Measurements from ENCODE around the gene SPPL2B.
"Not testable (repeated sequence)": the region's sequence is repeated elsewhere in the genome, so short reads cannot be mapped to it uniquely, and the experiment has no call there.

The SPPL2B gene, protein sequence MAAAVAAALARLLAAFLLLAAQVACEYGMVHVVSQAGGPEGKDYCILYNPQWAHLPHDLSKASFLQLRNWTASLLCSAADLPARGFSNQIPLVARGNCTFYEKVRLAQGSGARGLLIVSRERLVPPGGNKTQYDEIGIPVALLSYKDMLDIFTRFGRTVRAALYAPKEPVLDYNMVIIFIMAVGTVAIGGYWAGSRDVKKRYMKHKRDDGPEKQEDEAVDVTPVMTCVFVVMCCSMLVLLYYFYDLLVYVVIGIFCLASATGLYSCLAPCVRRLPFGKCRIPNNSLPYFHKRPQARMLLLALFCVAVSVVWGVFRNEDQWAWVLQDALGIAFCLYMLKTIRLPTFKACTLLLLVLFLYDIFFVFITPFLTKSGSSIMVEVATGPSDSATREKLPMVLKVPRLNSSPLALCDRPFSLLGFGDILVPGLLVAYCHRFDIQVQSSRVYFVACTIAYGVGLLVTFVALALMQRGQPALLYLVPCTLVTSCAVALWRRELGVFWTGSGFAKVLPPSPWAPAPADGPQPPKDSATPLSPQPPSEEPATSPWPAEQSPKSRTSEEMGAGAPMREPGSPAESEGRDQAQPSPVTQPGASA

DNA sequence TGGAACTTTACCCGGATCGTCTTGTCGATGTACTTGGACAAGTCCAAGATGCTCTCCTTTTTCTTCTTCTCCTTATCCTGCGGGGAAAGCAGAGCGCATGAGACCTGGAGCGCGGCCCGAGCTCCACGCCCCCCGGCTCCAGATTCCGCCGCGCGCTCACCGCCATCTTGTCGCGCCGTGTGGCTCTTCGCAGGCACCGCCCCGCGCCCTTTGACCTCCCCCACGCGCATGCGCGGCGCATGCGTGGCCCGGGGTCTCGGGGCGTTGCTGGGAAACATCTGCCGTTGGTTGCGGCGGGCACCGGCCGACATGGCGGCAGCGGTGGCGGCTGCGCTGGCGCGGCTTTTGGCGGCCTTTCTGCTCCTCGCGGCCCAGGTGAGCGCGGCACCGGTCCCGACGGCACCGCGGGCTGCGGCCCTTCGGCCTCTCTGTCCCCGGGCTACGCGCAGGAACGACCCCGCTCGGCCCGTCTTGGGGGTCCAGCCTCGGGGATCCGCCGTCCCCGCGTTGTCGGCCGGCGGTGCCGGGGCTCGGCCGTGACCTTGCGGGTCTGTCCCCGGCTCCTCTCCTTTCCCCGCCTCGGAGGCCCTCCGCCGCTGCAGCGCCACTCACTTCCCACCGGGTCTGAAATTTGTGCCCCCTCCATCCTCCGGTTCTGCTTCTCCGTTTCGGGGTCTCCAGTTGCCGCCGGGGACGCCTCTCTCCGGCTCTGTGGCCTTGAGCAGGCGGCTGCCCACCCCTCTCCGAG is at the start of gene SPPL2B, which contains the start of gene LSM7:
Gene SPPL2B, plus strand, starts transcription at position 284 of the 748 bp plus-strand sequence. Its CDS starts 26 bp downstream, at position 310.
Gene LSM7, minus strand, starts transcription at position 186 of the 748 bp plus-strand sequence. Its CDS starts 20 bp downstream, at position 166.
- in situ Hi-C loops (cut with HindIII; ENCODE audit: low sequenced_read_pairs): no loop called here
- H3K4me3 ChIP-seq (ENCODE audit: low read depth, low read length): peak within 1 kb of the TSS; percentile 97
- TF ChIP-seq, protein P1, sequence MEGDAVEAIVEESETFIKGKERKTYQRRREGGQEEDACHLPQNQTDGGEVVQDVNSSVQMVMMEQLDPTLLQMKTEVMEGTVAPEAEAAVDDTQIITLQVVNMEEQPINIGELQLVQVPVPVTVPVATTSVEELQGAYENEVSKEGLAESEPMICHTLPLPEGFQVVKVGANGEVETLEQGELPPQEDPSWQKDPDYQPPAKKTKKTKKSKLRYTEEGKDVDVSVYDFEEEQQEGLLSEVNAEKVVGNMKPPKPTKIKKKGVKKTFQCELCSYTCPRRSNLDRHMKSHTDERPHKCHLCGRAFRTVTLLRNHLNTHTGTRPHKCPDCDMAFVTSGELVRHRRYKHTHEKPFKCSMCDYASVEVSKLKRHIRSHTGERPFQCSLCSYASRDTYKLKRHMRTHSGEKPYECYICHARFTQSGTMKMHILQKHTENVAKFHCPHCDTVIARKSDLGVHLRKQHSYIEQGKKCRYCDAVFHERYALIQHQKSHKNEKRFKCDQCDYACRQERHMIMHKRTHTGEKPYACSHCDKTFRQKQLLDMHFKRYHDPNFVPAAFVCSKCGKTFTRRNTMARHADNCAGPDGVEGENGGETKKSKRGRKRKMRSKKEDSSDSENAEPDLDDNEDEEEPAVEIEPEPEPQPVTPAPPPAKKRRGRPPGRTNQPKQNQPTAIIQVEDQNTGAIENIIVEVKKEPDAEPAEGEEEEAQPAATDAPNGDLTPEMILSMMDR (IDR thresholded peaks at IDR 0.05; ENCODE audit: low read depth, low read length): no peak
- peak; percentile 88 for DNase-seq (ENCODE audit: low read depth, low spot score)

DNA sequence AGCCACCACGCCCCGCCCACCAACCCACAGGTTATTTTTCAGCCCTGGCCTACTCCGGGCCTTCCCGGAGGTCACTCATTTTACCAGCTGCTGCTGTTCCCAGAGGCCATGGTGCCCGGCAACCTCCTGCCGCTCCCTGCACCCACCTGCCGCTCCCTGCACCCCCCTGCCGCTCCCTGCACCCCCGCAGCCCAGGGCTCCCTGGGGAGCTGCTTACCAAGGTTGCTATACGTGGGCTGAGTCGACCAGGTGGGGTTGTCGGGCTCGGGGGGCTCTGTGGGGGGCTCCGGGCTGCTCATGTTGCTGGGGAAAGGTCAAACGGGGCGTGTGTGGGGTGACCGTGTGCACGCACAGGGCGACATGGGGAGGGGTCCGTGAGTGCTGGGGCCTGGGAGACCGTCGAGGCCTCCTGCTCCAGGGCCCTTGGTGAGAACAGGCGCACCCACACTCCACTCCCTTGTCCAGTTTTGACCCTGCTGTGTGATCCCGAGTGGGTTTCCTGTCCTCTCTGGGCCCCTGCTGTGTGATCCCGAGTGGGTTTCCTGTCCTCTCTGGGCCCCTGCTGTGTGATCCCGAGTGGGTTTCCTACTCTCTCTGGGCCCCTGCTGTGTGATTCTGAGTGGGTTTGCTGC is 47.7 kb upstream of the SPPL2B start:
- TF ChIP-seq, protein P1 (IDR thresholded peaks at IDR 0.05; ENCODE audit: low read depth, low read length): no peak
- no peak overlapping the region for H3K4me3 ChIP-seq (ENCODE audit: low read depth, low read length)
- DNase-seq (ENCODE audit: low read depth, low spot score): no peak
- in situ Hi-C loops (cut with HindIII; ENCODE audit: low sequenced_read_pairs): no loop called here

DNA sequence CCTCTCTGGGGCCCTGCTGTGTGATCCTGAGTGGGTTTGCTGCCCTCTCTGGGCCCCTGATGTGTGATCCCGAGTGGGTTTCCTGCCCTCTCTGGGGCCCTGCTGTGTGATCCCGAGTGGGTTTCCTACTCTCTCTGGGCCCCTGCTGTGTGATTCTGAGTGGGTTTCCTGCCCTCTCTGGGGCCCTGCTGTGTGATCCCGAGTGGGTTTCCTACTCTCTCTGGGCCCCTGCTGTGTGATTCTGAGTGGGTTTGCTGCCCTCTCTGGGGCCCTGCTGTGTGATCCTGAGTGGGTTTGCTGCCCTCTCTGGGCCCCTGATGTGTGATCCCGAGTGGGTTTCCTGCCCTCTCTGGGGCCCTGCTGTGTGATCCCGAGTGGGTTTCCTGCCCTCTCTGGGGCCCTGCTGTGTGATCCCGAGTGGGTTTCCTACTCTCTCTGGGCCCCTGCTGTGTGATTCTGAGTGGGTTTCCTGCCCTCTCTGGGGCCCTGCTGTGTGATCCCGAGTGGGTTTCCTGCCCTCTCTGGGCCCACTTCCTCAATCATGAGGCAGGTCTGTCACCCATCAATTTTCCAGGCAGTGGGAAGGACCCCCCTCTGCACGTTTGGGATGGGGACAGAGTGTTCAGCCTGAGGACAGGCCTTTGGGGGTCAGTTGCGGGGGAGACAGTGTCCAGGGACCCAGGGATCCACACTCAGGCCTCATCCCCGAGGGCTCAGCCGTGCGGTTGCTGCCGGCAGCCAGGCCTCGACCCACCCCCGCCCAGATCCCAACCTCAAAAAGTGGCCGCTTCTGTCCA is 47.0 kb upstream of the SPPL2B start:
- peak overlapping the region; percentile 28 for H3K4me3 ChIP-seq (ENCODE audit: low read depth, low read length)
- DNase-seq (ENCODE audit: low read depth, low spot score); in situ Hi-C loops (cut with HindIII; ENCODE audit: low sequenced_read_pairs): not testable (repeated sequence)

DNA sequence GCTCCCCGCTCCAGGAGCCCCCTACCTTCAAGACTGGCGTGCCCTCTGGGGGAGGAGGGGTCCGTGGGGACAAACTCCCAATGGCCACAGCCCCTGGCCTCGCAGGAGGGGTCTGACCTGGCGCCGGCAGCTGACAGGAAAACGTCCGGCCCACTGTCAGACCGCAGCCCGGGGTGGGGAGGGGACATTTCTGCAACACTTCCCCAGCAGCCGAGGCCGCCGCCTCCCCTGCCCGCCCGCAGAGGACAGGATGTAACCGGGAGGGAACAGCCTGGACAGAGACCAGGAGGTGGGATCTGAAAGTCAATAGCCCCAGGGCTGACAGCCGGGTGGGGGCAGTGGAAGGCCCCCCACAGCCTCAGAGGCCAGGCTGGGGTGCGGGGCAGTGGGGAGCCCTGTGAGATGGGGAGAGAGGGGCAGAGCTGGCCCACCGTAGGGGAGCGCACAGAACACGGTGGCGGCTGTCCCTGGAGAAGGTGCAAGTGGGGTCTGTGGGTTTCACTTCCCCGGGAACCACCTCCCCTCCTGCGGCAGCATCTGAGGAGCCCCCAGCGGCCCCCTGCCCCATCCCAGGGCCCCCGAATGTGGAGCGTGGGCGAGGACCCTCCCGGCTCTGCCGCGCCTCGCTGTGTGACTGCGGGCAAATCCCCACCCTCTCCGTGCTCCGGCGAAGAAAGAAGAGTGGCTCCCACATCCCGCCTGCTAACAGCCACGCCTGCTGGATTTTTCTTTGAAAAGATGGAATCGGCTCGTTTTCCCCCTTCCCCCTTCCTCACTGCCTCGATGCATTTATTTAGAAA is 46.2 kb upstream of the SPPL2B start, which contains the start of gene PEAK3:
Gene PEAK3, minus strand, starts transcription at position 114 of the 800 bp plus-strand sequence. CDS start 1,244 bp downstream, outside the sequence.
- peak within 1 kb of the TSS; percentile 28 for H3K4me3 ChIP-seq (ENCODE audit: low read depth, low read length)
- peak; percentile 50 for DNase-seq (ENCODE audit: low read depth, low spot score)
- in situ Hi-C loops (cut with HindIII; ENCODE audit: low sequenced_read_pairs): no loop called here
- TF ChIP-seq, protein P1 (IDR thresholded peaks at IDR 0.05; ENCODE audit: low read depth, low read length): no peak

DNA sequence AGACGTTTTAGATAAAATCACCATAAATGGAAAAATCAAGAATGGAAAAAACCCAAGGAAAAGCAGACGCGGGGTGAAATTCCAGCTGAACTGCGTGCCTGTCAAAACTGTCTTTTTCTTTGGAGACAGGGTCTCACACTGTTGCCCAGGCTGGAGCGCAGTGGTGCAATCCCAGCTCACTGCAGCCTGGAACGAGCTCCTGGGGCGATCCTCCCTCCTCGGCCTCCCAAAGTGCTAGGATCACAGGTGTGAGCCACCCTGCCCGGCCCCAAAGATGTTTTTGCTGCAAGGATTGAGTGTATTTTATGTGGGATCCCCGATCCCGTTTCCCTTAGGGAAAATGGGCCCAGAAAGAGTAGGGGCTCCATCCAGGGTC is 45.6 kb upstream of the SPPL2B start:
- TF ChIP-seq, protein P1 (IDR thresholded peaks at IDR 0.05; ENCODE audit: low read depth, low read length): no peak
- no peak overlapping the region for H3K4me3 ChIP-seq (ENCODE audit: low read depth, low read length)
- DNase-seq (ENCODE audit: low read depth, low spot score): no peak
- in situ Hi-C loops (cut with HindIII; ENCODE audit: low sequenced_read_pairs): no loop called here
